ENCODE data around the gene CPEB4. TPM values are rescaled to one million over a fixed set of nuclear protein-coding genes. Genes with fewer than 3 reads are reported as not detected.

The CPEB4 gene
- total RNA-seq, 5 donors from 2014 or later (not counting 1 experiment from before 2014, with no cell fraction given): 13.8 to 25.9 (median 14.9) TPM

- POLR2A ChIA-PET: no interaction called here
- ATAC-seq (replicated peaks in 1 of 4) (no peak), DNase-seq (no peak)
- H3K4me1 ChIP-seq (ENCODE audit: control insufficient read depth in 1 of 2, extremely low read depth in 1 of 2, insufficient read depth in 2 of 2, low read length in 2 of 2): peaks cover 0 to 23% of the 10 kb centered on the region in 2 experiments
- no peak overlapping the region for H3K4me3 Mint-ChIP-seq
- no peak overlapping the region for H3K27ac ChIP-seq (ENCODE audit: low read length)
- H3K27ac Mint-ChIP-seq: no peak overlapping the region
- H3K27me3 Mint-ChIP-seq: peaks cover 10 to 15% of the 10 kb centered on the region in 2 donors
- no peaks in the 10 kb centered on the region for H3K36me3 ChIP-seq (ENCODE audit: control insufficient read depth in 2 of 2, extremely low read depth in 1 of 2, insufficient read depth in 1 of 2, low read length in 1 of 2)
- peaks cover 0 to 30% of the 10 kb centered on the region in 2 experiments for H3K27me3 ChIP-seq (replicated peaks in 1 of 2; ENCODE audit: control insufficient read depth in 2 of 2, extremely low read depth in 1 of 2, insufficient read depth in 2 of 2, low read length in 1 of 2)
- no peaks in the 10 kb centered on the region for H3K9me3 ChIP-seq
- H3K4me1 Mint-ChIP-seq: peaks cover 21% of the 10 kb centered on the region in 3 donors
- no peak overlapping the region for H3K4me3 ChIP-seq (ENCODE audit: control insufficient read depth in 1 of 2, extremely low read depth in 1 of 2, low read length in 1 of 2)
- H3K9me3 Mint-ChIP-seq: no peaks in the 10 kb centered on the region
- CTCF ChIA-PET: interaction anchor here (0.5 to 0.6 kb wide), 2 partner anchors 13 to 1764 kb away, joined by 3 to 5 read pairs; no protein-coding TSS in a partner anchor
- no peaks in the 10 kb centered on the region for H3K36me3 Mint-ChIP-seq
- WGBS (ENCODE audit: insufficient coverage): 88% methylated on average over 11 of the region's 12 CpGs
Measured at GRCh38 chr5:173969167-173970049, 81.3 kb downstream of the CPEB4 start.

- CTCF ChIA-PET: interaction anchor here in 1 of 2 donors (1.2 to 4.4 kb wide), 2 partner anchors 353 to 355 kb away, joined by 4 to 70 read pairs; partner anchors contain the start of gene BOD1
Measured at GRCh38 chr5:173970878-173971650, 82.9 kb downstream of the CPEB4 start.

GRCh38 chr5:173971681-173972345 lies 83.7 kb downstream of the CPEB4 start:
- Histone ChIP-seq H3K4me1 (ENCODE audit: control insufficient read depth in 1 of 2, extremely low read depth in 1 of 2, insufficient read depth in 2 of 2, low read length in 2 of 2) (peaks cover 0 to 15% of the 10 kb centered on the region in 2 experiments), H3K27ac (ENCODE audit: low read length) (no peak overlapping the region), H3K4me3 (ENCODE audit: control insufficient read depth in 1 of 2, extremely low read depth in 1 of 2, low read length in 1 of 2) (no peak overlapping the region), H3K9me3 (no peaks in the 10 kb centered on the region), H3K27me3 (replicated peaks in 1 of 2; ENCODE audit: control insufficient read depth in 2 of 2, extremely low read depth in 1 of 2, insufficient read depth in 2 of 2, low read length in 1 of 2) (peaks cover 0 to 30% of the 10 kb centered on the region in 2 experiments), H3K36me3 (ENCODE audit: control insufficient read depth in 2 of 2, extremely low read depth in 1 of 2, insufficient read depth in 1 of 2, low read length in 1 of 2) (no peaks in the 10 kb centered on the region)
- 77% methylated on average over 5 of the region's 5 CpGs for WGBS (ENCODE audit: insufficient coverage)
- H3K9me3 Mint-ChIP-seq: no peaks in the 10 kb centered on the region
- ATAC-seq (replicated peaks in 1 of 4): no peak
- CTCF ChIA-PET: interaction anchor here (2.8 to 4.4 kb wide), 2 partner anchors 354 kb away, joined by 24 to 70 read pairs; partner anchors contain the start of gene BOD1 (in 2 of the 2)
- H3K4me3 Mint-ChIP-seq: no peak overlapping the region
- POLR2A ChIA-PET: no interaction called here
- H3K36me3 Mint-ChIP-seq: no peaks in the 10 kb centered on the region
- peaks cover 10 to 15% of the 10 kb centered on the region in 2 donors for H3K27me3 Mint-ChIP-seq
- H3K27ac Mint-ChIP-seq: no peak overlapping the region
- DNase-seq: no peak
- peaks cover 9 to 13% (median 10%) of the 10 kb centered on the region in 3 donors for H3K4me1 Mint-ChIP-seq

More at GRCh38 chr5:173970878-173971650, 82.9 kb downstream of the CPEB4 start:
- H3K27ac Mint-ChIP-seq: no peak overlapping the region
- no peak for DNase-seq
- ATAC-seq (replicated peaks in 1 of 4): no peak
- H3K4me3 Mint-ChIP-seq: no peak overlapping the region
- Histone ChIP-seq H3K27ac (ENCODE audit: low read length) (no peak overlapping the region), H3K36me3 (ENCODE audit: control insufficient read depth in 2 of 2, extremely low read depth in 1 of 2, insufficient read depth in 1 of 2, low read length in 1 of 2) (no peaks in the 10 kb centered on the region), H3K4me1 (ENCODE audit: control insufficient read depth in 1 of 2, extremely low read depth in 1 of 2, insufficient read depth in 2 of 2, low read length in 2 of 2) (peaks cover 0 to 15% of the 10 kb centered on the region in 2 experiments), H3K4me3 (ENCODE audit: control insufficient read depth in 1 of 2, extremely low read depth in 1 of 2, low read length in 1 of 2) (no peak overlapping the region), H3K27me3 (replicated peaks in 1 of 2; ENCODE audit: control insufficient read depth in 2 of 2, extremely low read depth in 1 of 2, insufficient read depth in 2 of 2, low read length in 1 of 2) (peaks cover 0 to 30% of the 10 kb centered on the region in 2 experiments), H3K9me3 (no peaks in the 10 kb centered on the region)
- H3K9me3 Mint-ChIP-seq: no peaks in the 10 kb centered on the region
- WGBS (ENCODE audit: insufficient coverage): 85% methylated on average over 9 of the region's 18 CpGs
- peaks cover 9 to 13% (median 10%) of the 10 kb centered on the region in 3 donors for H3K4me1 Mint-ChIP-seq
- POLR2A ChIA-PET: no interaction called here
- no peaks in the 10 kb centered on the region for H3K36me3 Mint-ChIP-seq
- H3K27me3 Mint-ChIP-seq: peaks cover 10 to 15% of the 10 kb centered on the region in 2 donors

GRCh38 chr5:173972607-173972924 lies 84.4 kb downstream of the CPEB4 start:
- H3K27ac Mint-ChIP-seq: no peak overlapping the region
- POLR2A ChIA-PET: no interaction called here

GRCh38 chr5:173972925-173973615 lies 84.9 kb downstream of the CPEB4 start:
- Mint-ChIP-seq H3K27ac (no peak overlapping the region), H3K27me3 (peaks cover 13 to 23% of the 10 kb centered on the region in 2 donors), H3K36me3 (no peaks in the 10 kb centered on the region), H3K4me3 (peak overlapping the region; percentile 72 to 77 (median 74)), H3K9me3 (no peaks in the 10 kb centered on the region), H3K4me1 (peaks cover 9 to 13% (median 10%) of the 10 kb centered on the region in 3 donors)
- peak; percentile 39 to 86 (median 69) for DNase-seq
- peaks cover 0 to 30% of the 10 kb centered on the region in 2 experiments for H3K27me3 ChIP-seq (replicated peaks in 1 of 2; ENCODE audit: control insufficient read depth in 2 of 2, extremely low read depth in 1 of 2, insufficient read depth in 2 of 2, low read length in 1 of 2)
- H3K36me3 ChIP-seq (ENCODE audit: control insufficient read depth in 2 of 2, extremely low read depth in 1 of 2, insufficient read depth in 1 of 2, low read length in 1 of 2): no peaks in the 10 kb centered on the region
- WGBS (ENCODE audit: insufficient coverage): 19% methylated on average over 18 of the region's 30 CpGs
- no peaks in the 10 kb centered on the region for H3K9me3 ChIP-seq
- peaks cover 0 to 15% of the 10 kb centered on the region in 2 experiments for H3K4me1 ChIP-seq (ENCODE audit: control insufficient read depth in 1 of 2, extremely low read depth in 1 of 2, insufficient read depth in 2 of 2, low read length in 2 of 2)
- H3K27ac ChIP-seq (ENCODE audit: low read length): no peak overlapping the region
- H3K4me3 ChIP-seq (ENCODE audit: control insufficient read depth in 1 of 2, extremely low read depth in 1 of 2, low read length in 1 of 2): peak overlapping the region; percentile 30 to 58
- ChIA-PET CTCF (interaction anchor here (0.6 to 4.4 kb wide), 8 partner anchors 9 to 635 kb away, joined by 3 to 70 read pairs (median 3); partner anchors contain the start of gene BOD1 (in 2 of the 2)), POLR2A (no interaction called here)
- peak; percentile 81 to 86 (median 84) for ATAC-seq (replicated peaks in 1 of 4)

More at GRCh38 chr5:173972607-173972924, 84.4 kb downstream of the CPEB4 start:
- H3K9me3 ChIP-seq: no peaks in the 10 kb centered on the region
- DNase-seq (no peak), ATAC-seq (replicated peaks in 1 of 4) (no peak)
- CTCF ChIA-PET: interaction anchor here (0.6 to 4.4 kb wide), 6 partner anchors 9 to 400 kb away, joined by 3 to 70 read pairs (median 4); partner anchors contain the start of gene BOD1 (in 2 of the 2)
- H3K27ac ChIP-seq (ENCODE audit: low read length): no peak overlapping the region
- Mint-ChIP-seq H3K4me3 (peak overlapping the region in 2 of 3 donors; percentile 28 to 77), H3K36me3 (no peaks in the 10 kb centered on the region), H3K9me3 (no peaks in the 10 kb centered on the region), H3K27me3 (peaks cover 10 to 18% of the 10 kb centered on the region in 2 donors), H3K4me1 (peaks cover 9 to 13% (median 10%) of the 10 kb centered on the region in 3 donors)
- H3K27me3 ChIP-seq (replicated peaks in 1 of 2; ENCODE audit: control insufficient read depth in 2 of 2, extremely low read depth in 1 of 2, insufficient read depth in 2 of 2, low read length in 1 of 2): peaks cover 0 to 30% of the 10 kb centered on the region in 2 experiments
- H3K4me3 ChIP-seq (ENCODE audit: control insufficient read depth in 1 of 2, extremely low read depth in 1 of 2, low read length in 1 of 2): no peak overlapping the region
- no peaks in the 10 kb centered on the region for H3K36me3 ChIP-seq (ENCODE audit: control insufficient read depth in 2 of 2, extremely low read depth in 1 of 2, insufficient read depth in 1 of 2, low read length in 1 of 2)
- H3K4me1 ChIP-seq (ENCODE audit: control insufficient read depth in 1 of 2, extremely low read depth in 1 of 2, insufficient read depth in 2 of 2, low read length in 2 of 2): peaks cover 0 to 15% of the 10 kb centered on the region in 2 experiments
- WGBS (ENCODE audit: insufficient coverage): 58% methylated on average over 2 of the region's 6 CpGs
